Mesenchymal stem cell (in vitro differentiated cells and primary cell): ENCODE measurements around the gene GARRE1.

Experiments used
- DNase-seq: peaks from one replicate; pipeline ENCODE4 v3.0.0-alpha.2; 2013
- H2AFZ ChIP-seq: one replicate; pipeline ENCODE4 v1.6.1; 2013; ENCODE audit warnings: low read depth, mild to moderate bottlenecking, control low read depth, inconsistent platforms, low read length, moderate library complexity
- H2AK5ac ChIP-seq: 2 replicates; pipeline ENCODE4 v1.6.1; 2013; ENCODE audit warnings: low read length, moderate library complexity, mild to moderate bottlenecking, inconsistent platforms; ENCODE audit not compliant: severe bottlenecking
- H2BK120ac ChIP-seq: one replicate; pipeline ENCODE4 v1.6.1; 2013; ENCODE audit warnings: low read depth, mild to moderate bottlenecking, inconsistent platforms, low read length, moderate library complexity
- H2BK12ac ChIP-seq, 2 experiments: one replicate each; pipeline ENCODE4 v1.6.1; 2013; ENCODE audit warnings: inconsistent platforms in 2 of 2, low read length in 2 of 2, mild to moderate bottlenecking in 2 of 2, moderate library complexity in 2 of 2, control low read depth in 1 of 2
- H2BK15ac ChIP-seq: one replicate; pipeline ENCODE4 v1.6.1; 2013; ENCODE audit warnings: mild to moderate bottlenecking, low read depth, inconsistent platforms; ENCODE audit not compliant: poor library complexity, severe bottlenecking
- H2BK5ac ChIP-seq: 2 replicates; pipeline ENCODE4 v1.6.1; 2013; ENCODE audit warnings: low read depth, mild to moderate bottlenecking, low read length, control low read depth, inconsistent platforms; ENCODE audit not compliant: poor library complexity, severe bottlenecking
- H3K14ac ChIP-seq, 2 experiments: one replicate each; pipeline ENCODE4 v1.6.1; 2013; ENCODE audit warnings: inconsistent platforms in 2 of 2, low read length in 2 of 2, control low read depth in 1 of 2, mild to moderate bottlenecking in 1 of 2, moderate library complexity in 1 of 2
- H3K18ac ChIP-seq, 2 experiments: one replicate each; pipeline ENCODE4 v1.6.1; 2013; ENCODE audit warnings: inconsistent platforms in 2 of 2, low read length in 2 of 2, control low read depth in 1 of 2, low read depth in 1 of 2, mild to moderate bottlenecking in 1 of 2
- H3K23ac ChIP-seq, 2 experiments: one replicate each; pipeline ENCODE4 v1.6.1; 2013; ENCODE audit warnings: inconsistent platforms in 2 of 2, low read length in 2 of 2, mild to moderate bottlenecking in 2 of 2, moderate library complexity in 2 of 2, control low read depth in 1 of 2
- H3K27ac ChIP-seq: 2 replicates; pipeline ENCODE4 v1.5.1; 2013; ENCODE audit warnings: mild to moderate bottlenecking, moderate library complexity, low read length, control low read depth, inconsistent platforms; ENCODE audit not compliant: poor library complexity, severe bottlenecking
- H3K27me3 ChIP-seq, 2 experiments: 2 replicates each; pipeline versions ENCODE4 v1.6.1 to v1.7.0; 2013; ENCODE audit warnings: low read length in 2 of 2, mild to moderate bottlenecking in 2 of 2, moderate library complexity in 2 of 2, control low read depth in 1 of 2, inconsistent platforms in 1 of 2; ENCODE audit not compliant: control insufficient read depth in 1 of 2, insufficient read depth in 1 of 2
- H3K36me3 ChIP-seq, 2 experiments: 2 replicates each; pipeline versions ENCODE4 v1.6.1 to v1.7.0; 2013; ENCODE audit warnings: low read length in 2 of 2, control low read depth in 1 of 2, inconsistent platforms in 1 of 2, low read depth in 1 of 2, mild to moderate bottlenecking in 1 of 2; ENCODE audit not compliant: insufficient read depth in 2 of 2, control insufficient read depth in 1 of 2
- H3K4ac ChIP-seq, 2 experiments: one replicate each; pipeline ENCODE4 v1.6.1; 2013; ENCODE audit warnings: inconsistent platforms in 2 of 2, low read length in 2 of 2, mild to moderate bottlenecking in 2 of 2, moderate library complexity in 2 of 2, control low read depth in 1 of 2, low read depth in 1 of 2
- H3K4me1 ChIP-seq: 2 replicates; pipeline ENCODE4 v1.6.1; 2013; ENCODE audit warnings: low read depth, low read length, control low read depth; ENCODE audit not compliant: control insufficient read depth, insufficient read depth
- H3K4me2 ChIP-seq: 2 replicates; pipeline ENCODE4 v1.6.1; 2013; ENCODE audit warnings: low read length, mild to moderate bottlenecking, inconsistent platforms; ENCODE audit not compliant: poor library complexity, severe bottlenecking
- H3K4me3 ChIP-seq, 2 experiments: 2 replicates each; pipeline versions ENCODE4 v1.5.1 to v1.7.0; 2013; ENCODE audit warnings: low read length in 2 of 2, mild to moderate bottlenecking in 2 of 2, control low read depth in 1 of 2, low read depth in 1 of 2; ENCODE audit not compliant: insufficient read depth in 1 of 2
- H3K79me1 ChIP-seq: replicated peaks from 2 replicates; pipeline ENCODE4 v1.6.1; 2013; ENCODE audit warnings: mild to moderate bottlenecking, control low read depth, low read length, inconsistent platforms; ENCODE audit not compliant: poor library complexity, severe bottlenecking
- H3K9ac ChIP-seq: 2 replicates; pipeline ENCODE4 v1.7.0; 2013; ENCODE audit warnings: mild to moderate bottlenecking, low read length, moderate library complexity
- H3K9me3 ChIP-seq: 2 replicates; pipeline ENCODE4 v1.7.0; 2013; ENCODE audit warnings: mild to moderate bottlenecking, low read length; ENCODE audit not compliant: control insufficient read depth
- H4K8ac ChIP-seq: one replicate; pipeline ENCODE4 v1.6.1; 2013; ENCODE audit warnings: inconsistent platforms, mild to moderate bottlenecking, low read length, moderate library complexity
- H4K91ac ChIP-seq: one replicate; pipeline ENCODE4 v1.6.1; 2013; ENCODE audit warnings: mild to moderate bottlenecking, low read length, inconsistent platforms
- WGBS: methylation state at CpG from one replicate; pipeline ENCODE4 v1.1.7; 2013; ENCODE audit warnings: mixed read lengths; 5-methylcytosine and 5-hydroxymethylcytosine counted together

The GARRE1 gene

GRCh38 chr19:34231439-34231838 is 22.9 kb upstream of the GARRE1 start:
- Histone ChIP-seq H2AFZ (no peak overlapping the region), H3K9ac (peak overlapping the region; percentile 3), H3K9me3 (no peaks in the 10 kb centered on the region), H2BK5ac (no peak overlapping the region), H3K27ac (peak overlapping the region; percentile 33), H3K27me3 (no peaks in the 10 kb centered on the region), H3K4me1 (peaks cover 12% of the 10 kb centered on the region), H2BK120ac (no peak overlapping the region), H3K79me1 (peaks cover 14% of the 10 kb centered on the region), H3K14ac (no peak overlapping the region), H3K4me2 (no peak overlapping the region), H2BK15ac (no peak overlapping the region), H4K91ac (no peak overlapping the region), H3K36me3 (peaks cover 17 to 56% of the 10 kb centered on the region in 2 experiments), H2AK5ac (peak overlapping the region; percentile 35), H4K8ac (peak overlapping the region; percentile 30), H3K4me3 (no peak overlapping the region), H3K18ac (no peak overlapping the region), H3K4ac (no peak overlapping the region), H3K23ac (no peak overlapping the region), H2BK12ac (no peak overlapping the region)
- WGBS: 92% methylated on average over 4 of the region's 4 CpGs
- DNase-seq: no peak

- no peak overlapping the region for H3K14ac ChIP-seq
- peak overlapping the region; percentile 77 for H2BK5ac ChIP-seq
- H3K27ac ChIP-seq: peak overlapping the region; percentile 94
- H2BK15ac ChIP-seq: no peak overlapping the region
- H3K9ac ChIP-seq: peak overlapping the region; percentile 73
- H3K4ac ChIP-seq: no peak overlapping the region
- no peak overlapping the region for H4K91ac ChIP-seq
- no peak overlapping the region for H2AFZ ChIP-seq
- peaks cover 18% of the 10 kb centered on the region for H3K79me1 ChIP-seq
- no peaks in the 10 kb centered on the region for H3K9me3 ChIP-seq
- peak overlapping the region; percentile 57 for H2AK5ac ChIP-seq
- H2BK120ac ChIP-seq: no peak overlapping the region
- peaks cover 16% of the 10 kb centered on the region for H3K4me1 ChIP-seq
- H2BK12ac ChIP-seq: peak overlapping the region; percentile 15 to 35
- H3K18ac ChIP-seq: peak overlapping the region; percentile 28 to 48
- no peaks in the 10 kb centered on the region for H3K27me3 ChIP-seq
- WGBS: 12% methylated on average over 11 of the region's 11 CpGs
- peak overlapping the region; percentile 60 for H3K4me2 ChIP-seq
- peaks cover 20 to 43% of the 10 kb centered on the region in 2 experiments for H3K36me3 ChIP-seq
- DNase-seq: peak; percentile 95
- no peak overlapping the region for H3K23ac ChIP-seq
- peak overlapping the region; percentile 51 for H4K8ac ChIP-seq
- peak overlapping the region in 1 of 2 experiments; percentile 54 for H3K4me3 ChIP-seq
Measured at GRCh38 chr19:34232566-34233481, 21.5 kb upstream of the GARRE1 start.

GRCh38 chr19:34235425-34235940 is 18.9 kb upstream of the GARRE1 start:
- H3K36me3 ChIP-seq: peaks cover 12 to 18% of the 10 kb centered on the region in 2 experiments
- whole genome bisulfite sequencing: 93% methylated on average over 2 of the region's 2 CpGs

More at GRCh38 chr19:34235425-34235940, 18.9 kb upstream of the GARRE1 start:
- Histone ChIP-seq H3K18ac (no peak overlapping the region), H2BK120ac (no peak overlapping the region), H2AFZ (no peak overlapping the region), H3K23ac (no peak overlapping the region), H4K91ac (no peak overlapping the region), H2BK5ac (no peak overlapping the region), H2AK5ac (no peak overlapping the region), H3K4me1 (peaks cover 16% of the 10 kb centered on the region), H3K9me3 (no peaks in the 10 kb centered on the region), H4K8ac (no peak overlapping the region), H3K9ac (no peak overlapping the region), H3K79me1 (peaks cover 17% of the 10 kb centered on the region), H3K27ac (no peak overlapping the region), H3K4me2 (no peak overlapping the region), H2BK15ac (no peak overlapping the region), H3K14ac (no peak overlapping the region), H2BK12ac (no peak overlapping the region), H3K4me3 (no peak overlapping the region), H3K27me3 (no peaks in the 10 kb centered on the region), H3K4ac (no peak overlapping the region)
- no peak for DNase-seq
